ENCODE data around the gene MMRN1.

GRCh38 chr4:89863533-89863932, 31.1 kb upstream of the MMRN1 start:
- TF ChIP-seq, protein P1, sequence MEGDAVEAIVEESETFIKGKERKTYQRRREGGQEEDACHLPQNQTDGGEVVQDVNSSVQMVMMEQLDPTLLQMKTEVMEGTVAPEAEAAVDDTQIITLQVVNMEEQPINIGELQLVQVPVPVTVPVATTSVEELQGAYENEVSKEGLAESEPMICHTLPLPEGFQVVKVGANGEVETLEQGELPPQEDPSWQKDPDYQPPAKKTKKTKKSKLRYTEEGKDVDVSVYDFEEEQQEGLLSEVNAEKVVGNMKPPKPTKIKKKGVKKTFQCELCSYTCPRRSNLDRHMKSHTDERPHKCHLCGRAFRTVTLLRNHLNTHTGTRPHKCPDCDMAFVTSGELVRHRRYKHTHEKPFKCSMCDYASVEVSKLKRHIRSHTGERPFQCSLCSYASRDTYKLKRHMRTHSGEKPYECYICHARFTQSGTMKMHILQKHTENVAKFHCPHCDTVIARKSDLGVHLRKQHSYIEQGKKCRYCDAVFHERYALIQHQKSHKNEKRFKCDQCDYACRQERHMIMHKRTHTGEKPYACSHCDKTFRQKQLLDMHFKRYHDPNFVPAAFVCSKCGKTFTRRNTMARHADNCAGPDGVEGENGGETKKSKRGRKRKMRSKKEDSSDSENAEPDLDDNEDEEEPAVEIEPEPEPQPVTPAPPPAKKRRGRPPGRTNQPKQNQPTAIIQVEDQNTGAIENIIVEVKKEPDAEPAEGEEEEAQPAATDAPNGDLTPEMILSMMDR (optimal IDR thresholded peaks at IDR 0.05 in 1 of 3, IDR thresholded peaks at IDR 0.05 in 1 of 3, conservative IDR thresholded peaks at IDR 0.05 in 1 of 3; ENCODE audit: extremely low read depth in 1 of 3, insufficient read depth in 2 of 3, low read length in 3 of 3), result no peak
- TF ChIP-seq EZH2 (IDR thresholded peaks at IDR 0.05; ENCODE audit: low read length), result no peak
